GM23248 (cell line): ENCODE measurements around the gene TTC5.
"Not testable (repeated sequence)": the region's sequence is repeated elsewhere in the genome, so short reads cannot be mapped to it uniquely, and the experiment has no call there.

Experiments
- EZH2 ChIP-seq: fragments of 200-600 bp; sonication (generic); IDR thresholded peaks from 2 replicates; pipeline ENCODE4 v1.6.1; 2018; ENCODE audit warnings: antibody characterized with exemption, mild to moderate bottlenecking; ENCODE audit not compliant: insufficient read depth, poor library complexity, severe bottlenecking
- EZH2phosphoT487 ChIP-seq: fragments of 200-600 bp; sonication (generic); IDR thresholded peaks from 2 replicates; pipeline ENCODE4 v1.6.1; 2018; ENCODE audit warnings: antibody characterized with exemption, moderate library complexity, mild to moderate bottlenecking, low read depth; ENCODE audit not compliant: insufficient read depth

GRCh38 chr14:20281998-20282397 lies 23.8 kb downstream of the TTC5 start:
- not testable (repeated sequence) for TF ChIP-seq EZH2, EZH2phosphoT487
